Measurements from ENCODE around the gene CUL4B.
A peak's percentile ranks its signal among the peaks of the same experiment; 100 is the strongest.

- TF ChIP-seq POLR2A (IDR thresholded peaks at IDR 0.05), result peak in 1 of 2 donors; percentile 53
- no peak for TF ChIP-seq CTCF (IDR thresholded peaks at IDR 0.05)
Measured at GRCh38 chrX:120603707-120604360, 43.1 kb upstream of the CUL4B start, which contains the start of gene MCTS1.
